ENCODE data around the gene MAB21L3. TPM values are rescaled to one million over a fixed set of nuclear protein-coding genes. Genes with fewer than 3 reads are reported as not detected.
"Not testable (repeated sequence)": the region's sequence is repeated elsewhere in the genome, so short reads cannot be mapped to it uniquely, and the experiment has no call there.

MAB21L3 gene
- total RNA-seq, 1 donor from 2014 or later = not detected

GRCh38 chr1:116139592-116140134 is 28.5 kb downstream of the MAB21L3 start:
- Histone ChIP-seq H3K27me3 (no peaks in the 10 kb centered on the region), H3K36me3 (no peaks in the 10 kb centered on the region), H3K4me1 (no peaks in the 10 kb centered on the region), H3K27ac (no peak overlapping the region), H3K4me3 (no peak overlapping the region), H3K9me3 (peaks cover 0 to 8% of the 10 kb centered on the region in 2 donors)
- intact Hi-C loops (cut with DNase I) = loop anchor here (1.0 to 5.0 kb wide), 3 partner anchors 29 to 345 kb away; no protein-coding TSS in a partner anchor
- TF ChIP-seq CTCF (IDR thresholded peaks at IDR 0.05) = no peak
- DNase-seq (ENCODE audit: low spot score in 2 of 2) = no peak

GRCh38 chr1:116144151-116144550 is 33.0 kb downstream of the MAB21L3 start:
- H3K4me3 ChIP-seq = no peak overlapping the region
- no peak for TF ChIP-seq CTCF (IDR thresholded peaks at IDR 0.05)
- H3K9me3 ChIP-seq = peaks cover 0 to 8% of the 10 kb centered on the region in 2 donors
- intact Hi-C loops (cut with DNase I) = no loop called here
- DNase-seq (ENCODE audit: low spot score in 2 of 2) = no peak
- H3K27me3 ChIP-seq = no peaks in the 10 kb centered on the region
- H3K4me1 ChIP-seq = no peaks in the 10 kb centered on the region
- H3K27ac ChIP-seq = no peak overlapping the region
- H3K36me3 ChIP-seq = no peaks in the 10 kb centered on the region

GRCh38 chr1:116146447-116147113 is 35.4 kb downstream of the MAB21L3 start:
- intact Hi-C loops (cut with DNase I); H3K4me1 ChIP-seq; DNase-seq (ENCODE audit: low spot score in 2 of 2); H3K9me3 ChIP-seq; H3K27ac ChIP-seq; H3K27me3 ChIP-seq; H3K36me3 ChIP-seq; H3K4me3 ChIP-seq: not testable (repeated sequence)

GRCh38 chr1:116147114-116147510 is 35.9 kb downstream of the MAB21L3 start:
- no peak for TF ChIP-seq CTCF (IDR thresholded peaks at IDR 0.05)
- Histone ChIP-seq H3K4me1 (peaks cover 0 to 2% of the 10 kb centered on the region in 2 donors), H3K27ac (no peak overlapping the region), H3K36me3 (no peaks in the 10 kb centered on the region), H3K4me3 (no peak overlapping the region), H3K9me3 (peaks cover 0 to 8% of the 10 kb centered on the region in 2 donors), H3K27me3 (no peaks in the 10 kb centered on the region)
- no peak for DNase-seq (ENCODE audit: low spot score in 2 of 2)
- intact Hi-C loops (cut with DNase I) = no loop called here

GRCh38 chr1:116147972-116148371 is 36.8 kb downstream of the MAB21L3 start:
- Histone ChIP-seq H3K9me3 (peaks cover 0 to 8% of the 10 kb centered on the region in 2 donors), H3K4me1 (peaks cover 0 to 2% of the 10 kb centered on the region in 2 donors), H3K4me3 (no peak overlapping the region), H3K27me3 (no peaks in the 10 kb centered on the region), H3K27ac (no peak overlapping the region), H3K36me3 (no peaks in the 10 kb centered on the region)
- no peak for DNase-seq (ENCODE audit: low spot score in 2 of 2)
- no peak for TF ChIP-seq CTCF (IDR thresholded peaks at IDR 0.05)
- intact Hi-C loops (cut with DNase I) = no loop called here

- H3K27me3 ChIP-seq = no peaks in the 10 kb centered on the region
- intact Hi-C loops (cut with DNase I) = no loop called here
Measured at GRCh38 chr1:116148967-116149366, 37.8 kb downstream of the MAB21L3 start.

More at GRCh38 chr1:116148967-116149366, 37.8 kb downstream of the MAB21L3 start:
- no peak for DNase-seq (ENCODE audit: low spot score in 2 of 2)
- H3K27ac ChIP-seq = no peak overlapping the region
- no peak overlapping the region for H3K4me3 ChIP-seq
- no peak for TF ChIP-seq CTCF (IDR thresholded peaks at IDR 0.05)
- H3K4me1 ChIP-seq = peaks cover 0 to 2% of the 10 kb centered on the region in 2 donors
- H3K9me3 ChIP-seq = peaks cover 0 to 4% of the 10 kb centered on the region in 2 donors
- H3K36me3 ChIP-seq = no peaks in the 10 kb centered on the region

All from ascending aorta (tissue), 2 donors.